HG03354 (cell line): ENCODE results near the gene NIPBL.
"Not testable (repeated sequence)": the region's sequence is repeated elsewhere in the genome, so short reads cannot be mapped to it uniquely, and the experiment has no call there.

Experiments
- ATAC-seq: cut with Tn5 transposase; IDR thresholded peaks from one replicate; pipeline ENCODE4 v1.9.1; 2021; ENCODE audit warnings: mild to moderate bottlenecking; ENCODE audit not compliant: unreplicated experiment, poor library complexity, severe bottlenecking

The NIPBL gene

DNA sequence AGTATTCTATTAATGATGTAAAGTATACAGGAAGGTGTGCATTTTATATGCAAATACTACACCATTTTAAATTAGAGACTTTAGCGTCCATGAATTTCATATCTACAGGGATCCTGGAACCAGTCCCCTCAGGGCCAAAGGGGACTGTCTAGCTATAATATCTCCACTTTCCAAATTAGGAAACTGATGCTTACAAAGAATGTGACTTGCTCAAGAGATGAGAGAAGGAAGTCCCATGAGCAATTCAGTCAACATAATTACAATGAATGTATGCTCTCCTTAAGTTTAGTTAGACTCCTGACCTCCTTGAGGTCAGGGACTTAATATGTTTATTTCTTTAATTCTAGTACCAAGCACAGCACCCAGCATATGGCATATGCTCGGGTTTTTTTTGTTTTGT lies 23.7 kb downstream of the NIPBL start:
- no peak for ATAC-seq

DNA sequence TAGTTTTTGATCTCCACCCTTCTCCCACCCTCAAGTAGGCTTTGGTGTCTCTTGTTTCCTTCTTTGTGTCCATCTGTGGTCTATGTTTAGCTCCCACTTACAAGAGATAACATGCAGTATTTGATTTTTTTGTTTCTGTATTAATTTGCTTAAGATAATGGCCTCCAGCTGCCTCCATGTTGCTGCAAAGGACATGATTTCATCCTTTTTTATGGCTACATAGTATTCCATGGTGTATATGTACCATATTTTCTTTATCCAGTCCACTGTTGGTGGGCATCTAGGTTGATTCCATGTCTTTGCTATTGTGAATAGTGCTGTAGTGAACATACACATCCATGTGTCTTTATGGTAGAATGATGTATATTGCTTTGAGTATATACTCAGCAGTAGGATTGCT lies 24.5 kb downstream of the NIPBL start:
- ATAC-seq = not testable (repeated sequence)

DNA sequence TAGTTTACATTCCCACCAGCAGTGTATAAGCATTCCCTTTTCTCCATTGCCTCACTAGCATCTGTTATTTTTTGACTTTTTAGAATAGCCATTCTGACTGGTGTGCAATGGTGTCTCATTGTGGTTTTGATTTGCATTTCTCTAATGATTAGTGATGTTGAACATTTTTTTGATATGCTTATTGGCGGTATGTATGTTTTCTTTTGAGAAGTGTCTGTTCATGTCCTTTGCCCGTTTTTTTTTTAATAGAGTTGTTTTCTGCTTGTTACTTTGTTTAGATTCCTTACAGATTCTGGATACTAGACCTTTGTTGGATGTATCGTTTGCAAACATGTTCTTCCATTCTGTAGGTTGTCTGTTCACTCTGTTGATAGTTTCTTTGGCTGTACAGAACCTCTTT lies 25.3 kb downstream of the NIPBL start:
- no peak for ATAC-seq

DNA sequence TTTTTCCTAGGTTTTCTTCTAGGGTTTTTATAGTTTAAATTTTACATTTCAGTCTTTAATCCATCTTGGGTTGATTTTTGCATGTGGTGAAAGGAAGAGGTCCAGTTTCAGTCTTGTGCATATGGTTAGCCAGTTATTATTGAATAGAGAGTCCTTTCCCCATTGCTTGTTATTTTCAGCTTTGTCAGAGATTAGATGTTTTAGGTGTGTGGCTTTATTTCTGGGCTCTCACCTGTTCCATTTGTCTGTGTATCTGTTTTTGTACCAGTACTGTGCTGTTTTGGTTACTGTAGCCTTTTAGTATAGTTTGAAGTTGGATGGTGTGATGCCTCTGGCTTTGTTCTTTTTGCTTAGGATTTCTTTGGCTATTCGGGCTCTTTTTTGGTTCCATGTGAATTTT lies 25.8 kb downstream of the NIPBL start:
- ATAC-seq = no peak

DNA sequence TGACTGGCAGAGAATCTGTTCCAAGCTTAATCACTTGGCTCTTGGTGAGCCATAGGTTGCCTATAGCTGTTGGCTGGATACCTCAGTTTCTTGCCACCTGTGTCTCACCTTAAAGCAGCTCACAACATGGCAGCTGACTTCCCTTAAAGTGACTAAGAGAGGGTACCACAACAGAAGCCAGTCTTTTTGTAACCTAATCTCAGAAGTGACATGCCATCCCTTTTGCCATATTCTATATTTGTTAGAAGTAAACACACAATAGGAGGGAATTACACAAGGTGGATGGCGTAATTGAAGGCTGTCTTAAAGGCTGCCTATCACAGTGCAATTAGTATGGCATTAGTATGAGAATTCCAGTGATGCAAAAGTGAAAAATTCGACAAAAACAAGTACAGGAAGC lies 28.1 kb downstream of the NIPBL start:
- ATAC-seq = no peak

DNA sequence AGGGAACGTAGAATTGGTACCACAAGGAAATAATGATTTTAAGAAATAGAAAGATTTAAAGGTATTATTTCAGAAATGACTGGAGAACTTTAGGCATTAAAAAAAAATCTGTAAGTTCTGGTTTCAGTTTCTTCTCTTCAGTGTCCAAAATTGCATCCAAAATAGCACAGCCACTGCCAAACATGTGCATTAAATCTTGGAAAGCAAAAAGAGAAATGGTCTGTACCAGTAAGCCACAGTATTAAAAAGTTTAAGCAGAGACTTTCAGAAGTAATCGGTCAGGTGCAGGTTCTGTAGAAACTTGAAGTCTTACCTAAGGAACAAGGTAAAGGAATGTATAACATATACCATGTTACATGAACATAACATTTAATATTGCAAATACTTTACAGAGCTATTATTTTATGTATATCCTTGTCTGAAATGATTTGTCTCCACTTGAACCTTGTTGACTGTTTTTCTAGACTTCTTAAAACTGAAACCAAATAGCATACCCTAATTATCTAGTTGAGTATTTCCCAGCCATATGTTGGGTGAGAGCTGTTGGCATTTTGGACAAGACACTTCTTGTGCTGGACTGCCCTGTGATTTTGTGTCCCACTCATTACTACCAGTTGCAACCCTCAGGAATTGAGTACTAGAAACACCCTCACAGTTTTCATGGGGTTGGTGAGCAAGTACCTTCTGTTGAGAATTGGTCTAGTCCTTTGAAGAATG lies 32.1 kb downstream of the NIPBL start:
- no peak for ATAC-seq

DNA sequence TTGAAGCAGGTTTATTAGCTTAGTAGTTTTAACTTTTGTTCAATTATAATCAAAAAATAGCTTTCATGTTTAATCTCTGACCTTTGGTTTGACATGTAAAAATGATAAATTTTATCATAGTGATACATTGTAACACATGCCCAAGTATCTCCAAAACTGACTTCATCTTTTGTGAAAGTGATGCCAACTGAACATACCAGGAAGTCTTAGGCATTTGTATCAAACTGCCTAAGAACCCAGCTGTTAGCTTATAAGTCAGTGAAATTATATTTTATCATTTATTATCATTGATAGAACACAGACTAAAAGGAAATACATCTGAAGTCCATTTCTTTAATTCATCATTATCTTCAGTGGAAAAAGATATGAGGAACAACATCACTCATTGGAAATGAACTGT lies 39.1 kb downstream of the NIPBL start:
- ATAC-seq = no peak

DNA sequence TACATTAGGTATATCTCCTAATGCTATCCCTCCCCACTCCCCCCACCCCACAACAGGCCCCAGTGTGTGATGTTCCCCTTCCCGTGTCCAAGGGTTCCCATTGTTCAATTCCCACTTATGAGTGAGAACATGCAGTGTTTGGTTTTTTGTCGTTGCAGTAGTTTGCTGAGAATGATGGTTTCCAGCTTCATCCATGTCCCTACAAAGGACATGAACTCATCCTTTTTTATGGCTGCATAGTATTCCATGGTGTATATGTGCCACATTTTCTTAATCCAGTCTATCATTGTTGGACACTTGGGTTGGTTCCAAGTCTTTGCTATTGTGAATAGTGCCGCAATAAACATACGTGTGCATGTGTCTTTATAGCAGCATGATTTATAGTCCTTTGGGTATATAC lies 40.0 kb downstream of the NIPBL start:
- ATAC-seq = not testable (repeated sequence)

DNA sequence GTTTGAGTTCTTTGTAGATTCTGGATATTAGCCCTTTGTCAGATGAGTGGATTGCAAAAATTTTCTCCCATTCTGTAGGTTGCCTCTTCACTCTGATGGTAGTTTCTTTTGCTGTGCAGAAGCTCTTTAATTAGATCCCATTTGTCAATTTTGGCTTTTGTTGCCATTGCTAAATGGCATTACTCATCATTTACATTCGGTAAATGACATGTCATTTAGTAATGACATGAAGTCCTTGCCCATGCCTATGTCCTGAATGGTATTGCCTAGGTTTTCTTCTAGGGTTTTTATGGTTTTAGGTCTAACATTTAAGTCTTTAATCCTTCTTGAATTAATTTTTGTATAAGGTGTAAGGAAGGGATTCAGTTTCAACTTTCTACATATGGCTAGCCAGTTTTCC lies 40.8 kb downstream of the NIPBL start:
- not testable (repeated sequence) for ATAC-seq

DNA sequence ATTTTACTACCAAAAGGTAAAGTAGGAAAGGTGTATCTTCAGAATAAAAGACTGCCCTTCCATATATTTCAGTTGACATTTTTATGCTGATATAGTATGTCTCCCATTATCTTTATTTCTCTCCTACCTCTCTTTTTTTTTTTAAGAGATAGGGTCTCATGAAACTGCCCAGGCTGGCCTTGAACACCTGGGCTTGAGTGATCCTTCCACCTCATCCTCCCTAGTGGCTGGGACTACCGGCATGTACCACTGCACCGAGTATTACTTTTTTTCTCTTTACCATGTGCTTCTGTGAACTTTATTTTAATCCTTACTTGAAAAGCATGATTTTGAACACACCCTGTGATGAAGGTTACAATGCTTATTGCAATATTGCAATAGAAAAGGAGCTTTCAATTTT lies 42.7 kb downstream of the NIPBL start:
- no peak for ATAC-seq

DNA sequence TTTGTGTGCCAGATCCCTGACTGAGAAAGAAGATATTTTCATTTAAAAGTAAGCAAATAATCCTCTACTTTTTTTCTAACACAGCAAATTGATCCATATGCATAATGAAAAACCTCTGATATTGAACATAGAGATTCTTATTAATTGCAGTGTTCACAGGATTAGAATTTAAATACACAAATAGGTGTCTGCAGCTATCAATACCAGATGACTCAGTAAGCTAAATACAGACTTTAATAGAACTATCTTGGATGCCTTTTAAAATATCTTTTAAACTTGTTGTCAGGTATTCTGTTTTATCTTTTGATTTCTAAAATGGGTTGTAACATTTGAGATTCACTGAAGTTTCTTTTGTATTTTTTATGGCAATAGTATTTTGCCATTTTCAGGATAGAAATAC lies 43.1 kb downstream of the NIPBL start:
- ATAC-seq = no peak

DNA sequence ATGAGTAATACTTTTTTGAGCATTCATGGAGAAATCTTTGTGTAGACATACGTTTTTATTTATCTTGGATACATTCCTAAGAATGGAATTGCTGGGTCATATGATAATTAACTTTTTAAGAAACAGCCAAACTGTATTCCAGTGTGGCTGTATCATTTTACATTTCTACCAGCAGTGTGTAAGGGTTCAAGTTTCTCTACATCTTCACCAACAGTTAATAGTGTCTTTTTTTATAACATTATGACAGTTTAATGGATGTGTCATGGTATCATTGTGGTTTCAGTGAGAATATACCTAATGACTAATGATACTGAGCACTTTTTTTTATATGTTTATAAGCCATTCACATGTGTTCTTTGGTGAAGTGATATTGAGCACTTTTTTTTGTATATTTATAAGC lies 52.4 kb downstream of the NIPBL start:
- ATAC-seq = no peak

DNA sequence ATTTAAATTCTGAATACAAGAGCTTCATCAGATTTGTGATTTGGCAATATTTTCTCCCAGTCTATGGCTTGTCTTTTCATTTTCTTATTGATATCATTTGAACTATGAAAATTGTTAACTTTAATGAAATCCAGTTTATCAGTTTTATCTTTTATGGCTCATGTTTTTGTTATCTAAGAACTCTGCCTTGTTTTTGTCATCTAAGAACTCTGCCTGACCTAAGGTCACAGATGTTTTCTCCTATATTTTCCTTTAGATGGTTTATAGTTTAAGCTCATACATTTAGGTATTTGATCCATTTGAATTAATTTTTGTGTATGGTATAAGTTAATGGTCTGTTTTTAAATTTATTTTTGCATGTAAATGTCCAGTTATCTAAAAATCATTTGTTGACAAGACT lies 52.9 kb downstream of the NIPBL start:
- no peak for ATAC-seq

DNA sequence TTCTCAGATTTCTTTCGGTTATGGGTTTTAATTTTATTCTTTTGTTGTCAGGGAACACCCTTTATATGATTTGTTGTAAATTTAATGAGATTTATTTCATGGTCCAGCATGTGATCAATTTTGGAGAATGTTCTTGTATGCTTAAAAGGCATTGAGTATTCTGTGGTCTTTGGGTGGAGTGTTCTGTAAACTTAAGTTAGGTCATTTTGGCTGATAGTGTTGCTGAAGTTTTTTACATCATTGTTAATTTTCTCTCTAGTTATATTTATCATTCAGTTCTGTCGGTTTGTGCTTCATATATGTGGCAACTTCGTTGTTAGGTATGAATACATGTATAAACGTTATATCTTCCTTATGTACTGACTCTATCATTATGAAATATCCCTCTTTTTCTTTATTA lies 55.5 kb downstream of the NIPBL start:
- ATAC-seq = no peak

DNA sequence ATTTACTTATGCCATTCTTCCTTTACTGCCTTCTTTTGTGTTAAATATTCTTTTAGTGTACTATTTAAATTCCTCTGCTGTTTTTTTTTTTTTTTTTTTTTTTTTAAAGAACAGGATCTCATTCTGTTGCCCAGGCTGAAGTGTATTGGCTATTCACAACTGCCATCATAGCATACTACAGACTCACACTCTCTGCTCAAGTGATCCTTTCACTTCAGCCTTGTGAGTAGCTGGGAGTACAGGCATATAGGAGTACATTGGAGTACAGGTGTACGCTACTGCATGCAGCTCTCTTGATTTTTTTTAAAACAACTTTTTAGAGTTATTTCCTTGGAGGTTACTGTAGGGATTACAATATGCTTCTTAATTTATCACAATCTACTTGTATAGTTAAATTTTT lies 56.1 kb downstream of the NIPBL start:
- ATAC-seq = no peak

DNA sequence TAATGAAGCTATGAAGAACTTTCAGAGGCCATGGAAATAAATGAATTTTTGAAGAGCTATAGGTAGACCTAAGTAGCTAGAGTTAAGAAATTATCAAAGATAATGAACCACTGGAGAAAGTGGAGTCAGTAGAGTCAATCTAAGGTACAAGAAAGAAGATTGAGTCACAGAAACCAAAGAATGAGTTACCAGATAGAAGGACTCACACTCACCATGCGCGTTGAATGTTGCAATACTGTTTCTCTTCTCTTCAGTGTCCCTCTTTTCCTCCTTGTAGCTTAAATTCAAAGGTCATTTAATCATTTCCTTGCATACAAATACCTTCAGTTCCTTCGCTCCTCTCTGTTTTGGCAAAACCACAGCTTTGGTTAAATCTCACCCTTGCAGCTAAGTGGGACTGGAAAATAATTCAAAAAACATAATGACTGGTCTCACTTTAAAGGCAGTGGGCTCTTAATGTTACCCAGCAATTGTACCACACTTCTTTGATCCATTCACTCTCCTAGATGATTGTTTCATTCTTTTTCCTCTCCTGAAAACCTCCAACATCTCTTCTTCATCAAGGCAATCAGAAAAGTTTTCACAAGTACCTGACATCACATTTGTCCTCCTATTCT lies 58.3 kb downstream of the NIPBL start:
- ATAC-seq = no peak

DNA sequence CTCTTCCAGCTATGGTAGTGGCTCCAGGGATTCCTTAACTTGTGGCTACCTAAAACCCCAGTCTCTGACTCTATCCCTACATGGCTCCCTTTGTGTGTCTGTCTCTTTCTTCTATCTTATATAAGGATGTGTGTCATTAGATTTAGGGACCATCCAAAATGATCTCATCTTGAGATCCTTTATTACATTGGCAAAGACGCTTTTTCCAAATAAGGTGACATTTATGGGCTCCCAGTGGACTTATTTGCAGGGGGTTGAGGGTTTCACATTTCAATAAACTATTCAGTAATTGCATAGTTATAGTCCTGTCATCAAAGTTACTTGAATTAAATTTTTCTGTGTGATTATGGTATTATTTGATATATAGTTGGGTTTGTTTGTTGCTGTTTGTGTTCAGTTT lies 59.2 kb downstream of the NIPBL start:
- ATAC-seq = no peak

DNA sequence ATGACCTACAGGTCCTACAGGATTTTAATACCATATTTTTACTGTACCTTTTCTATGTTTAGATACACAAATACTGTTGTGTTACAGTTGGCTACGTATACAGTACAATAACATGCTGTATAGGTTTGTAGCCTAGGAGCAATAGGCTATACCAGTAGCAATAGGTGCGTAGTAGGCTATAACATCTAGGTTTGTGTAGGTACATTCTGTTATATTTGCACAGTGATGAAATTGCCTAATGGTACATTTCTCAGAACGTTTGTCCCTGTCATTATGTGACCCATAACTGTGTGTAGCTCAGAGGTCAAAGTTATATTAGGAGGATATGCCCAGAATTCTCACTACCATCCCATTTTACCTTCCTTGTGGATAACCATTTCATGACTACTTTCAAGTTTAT lies 59.7 kb downstream of the NIPBL start:
- no peak for ATAC-seq

DNA sequence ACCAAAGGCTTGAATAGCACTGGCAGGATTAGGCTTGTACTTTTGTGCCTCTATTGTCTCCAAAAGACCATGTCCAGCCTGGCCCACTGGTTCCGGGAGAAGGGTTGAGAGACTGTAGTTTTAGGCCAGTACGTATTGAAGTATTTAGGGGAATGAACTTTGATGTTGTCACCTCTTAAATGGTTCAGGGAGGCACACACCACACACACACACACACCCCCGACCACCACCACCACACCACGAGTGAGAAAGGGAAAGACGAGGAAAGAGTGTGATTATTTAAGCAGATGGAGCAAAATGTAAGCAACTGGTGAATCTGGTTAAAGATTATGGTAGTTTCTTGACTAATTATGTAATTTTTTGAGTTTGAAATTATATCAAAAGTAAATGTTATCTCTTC lies 61.6 kb downstream of the NIPBL start:
- ATAC-seq = no peak

DNA sequence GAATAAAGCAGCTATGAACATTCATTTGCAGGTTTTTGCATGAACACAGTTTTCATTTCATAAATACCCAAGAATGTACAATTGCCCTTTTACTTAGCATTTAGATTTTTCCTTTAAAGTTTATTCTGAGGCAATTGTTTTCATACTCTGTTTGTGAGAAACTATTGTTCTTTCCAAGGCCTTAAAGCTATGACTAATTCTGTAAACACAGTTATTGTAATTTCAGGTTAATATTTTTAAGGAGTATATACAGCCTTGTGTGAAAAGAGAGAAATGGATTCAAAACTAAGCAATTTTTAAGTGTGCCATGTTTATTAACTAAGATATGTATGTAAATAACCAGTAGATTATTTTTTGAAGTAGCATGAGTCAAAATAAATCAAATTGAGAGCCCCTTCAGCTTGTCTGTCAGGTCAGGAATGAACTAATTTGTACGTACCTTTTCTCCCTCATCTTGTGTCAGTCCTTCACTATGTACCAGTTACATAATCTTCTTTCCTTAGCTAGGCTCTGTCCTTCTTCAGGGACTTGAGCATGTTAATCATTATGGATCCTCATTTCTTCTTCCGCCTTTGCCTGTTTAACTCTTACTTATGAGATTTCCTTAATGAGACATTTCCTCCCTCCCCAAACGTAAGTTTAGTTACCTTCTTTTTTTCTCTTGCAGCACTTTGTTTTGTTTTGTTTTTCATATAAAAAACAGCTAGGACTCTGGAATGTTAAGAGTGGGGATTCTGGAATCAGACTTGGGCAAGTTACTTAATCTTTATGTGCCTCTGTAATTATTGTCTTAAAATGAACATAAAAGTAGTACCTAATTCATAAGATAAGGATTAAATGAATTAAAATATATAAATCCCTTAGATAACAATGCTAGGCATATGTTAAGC lies 63.6 kb downstream of the NIPBL start:
- ATAC-seq = no peak

DNA sequence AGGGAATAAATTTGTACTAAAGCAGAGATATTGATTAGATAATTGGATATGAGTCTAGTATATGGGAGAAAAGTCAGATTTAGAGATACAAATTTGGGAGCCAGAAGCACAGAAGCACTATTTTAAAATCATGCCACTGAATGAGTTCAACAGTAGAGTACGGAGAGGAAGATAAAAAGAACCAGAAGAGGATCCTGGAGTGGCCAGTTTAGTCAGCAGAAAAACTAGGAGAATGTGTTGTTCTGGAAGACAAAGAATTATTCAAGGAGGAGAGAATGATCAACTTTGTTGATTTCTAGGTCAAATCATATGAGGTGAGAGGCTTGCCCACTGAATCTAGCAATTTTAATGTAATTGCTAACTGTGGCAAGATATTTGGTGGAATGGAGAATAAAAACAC lies 67.0 kb downstream of the NIPBL start:
- no peak for ATAC-seq
